ENCODE measurements around the gene KNDC1. TPM values are rescaled to one million over a fixed set of nuclear protein-coding genes. Genes with fewer than 3 reads are reported as not detected.

The KNDC1 gene
- total and polyA plus RNA-seq, 3 donors from 2014 or later = 4.2 to 19.8 (median 13.3) TPM

- H3K36me3 ChIP-seq (ENCODE audit: low read depth, missing control alignments) = no peaks in the 10 kb centered on the region
- intact Hi-C loops (cut with DNase I; ENCODE audit: low total_unique reads) = no loop called here
- WGBS, 2 donors = 60 to 68% methylated on average over 1 to 4 of the region's 12 CpGs
- peak overlapping the region; percentile 69 to 80 for H3K27ac ChIP-seq
- no peak for TF ChIP-seq POLR2A (IDR thresholded peaks at IDR 0.05)
- TF ChIP-seq, protein P1, sequence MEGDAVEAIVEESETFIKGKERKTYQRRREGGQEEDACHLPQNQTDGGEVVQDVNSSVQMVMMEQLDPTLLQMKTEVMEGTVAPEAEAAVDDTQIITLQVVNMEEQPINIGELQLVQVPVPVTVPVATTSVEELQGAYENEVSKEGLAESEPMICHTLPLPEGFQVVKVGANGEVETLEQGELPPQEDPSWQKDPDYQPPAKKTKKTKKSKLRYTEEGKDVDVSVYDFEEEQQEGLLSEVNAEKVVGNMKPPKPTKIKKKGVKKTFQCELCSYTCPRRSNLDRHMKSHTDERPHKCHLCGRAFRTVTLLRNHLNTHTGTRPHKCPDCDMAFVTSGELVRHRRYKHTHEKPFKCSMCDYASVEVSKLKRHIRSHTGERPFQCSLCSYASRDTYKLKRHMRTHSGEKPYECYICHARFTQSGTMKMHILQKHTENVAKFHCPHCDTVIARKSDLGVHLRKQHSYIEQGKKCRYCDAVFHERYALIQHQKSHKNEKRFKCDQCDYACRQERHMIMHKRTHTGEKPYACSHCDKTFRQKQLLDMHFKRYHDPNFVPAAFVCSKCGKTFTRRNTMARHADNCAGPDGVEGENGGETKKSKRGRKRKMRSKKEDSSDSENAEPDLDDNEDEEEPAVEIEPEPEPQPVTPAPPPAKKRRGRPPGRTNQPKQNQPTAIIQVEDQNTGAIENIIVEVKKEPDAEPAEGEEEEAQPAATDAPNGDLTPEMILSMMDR (IDR thresholded peaks at IDR 0.05) = no peak
- peaks cover 46% of the 10 kb centered on the region for H3K4me1 ChIP-seq
- H3K27me3 ChIP-seq = no peaks in the 10 kb centered on the region
- H3K9me3 ChIP-seq = no peaks in the 10 kb centered on the region
- H3K4me3 ChIP-seq = no peak overlapping the region
- DNase-seq = no peak
Measured at GRCh38 chr10:133248334-133248715, 88.3 kb downstream of the KNDC1 start.

DNA sequence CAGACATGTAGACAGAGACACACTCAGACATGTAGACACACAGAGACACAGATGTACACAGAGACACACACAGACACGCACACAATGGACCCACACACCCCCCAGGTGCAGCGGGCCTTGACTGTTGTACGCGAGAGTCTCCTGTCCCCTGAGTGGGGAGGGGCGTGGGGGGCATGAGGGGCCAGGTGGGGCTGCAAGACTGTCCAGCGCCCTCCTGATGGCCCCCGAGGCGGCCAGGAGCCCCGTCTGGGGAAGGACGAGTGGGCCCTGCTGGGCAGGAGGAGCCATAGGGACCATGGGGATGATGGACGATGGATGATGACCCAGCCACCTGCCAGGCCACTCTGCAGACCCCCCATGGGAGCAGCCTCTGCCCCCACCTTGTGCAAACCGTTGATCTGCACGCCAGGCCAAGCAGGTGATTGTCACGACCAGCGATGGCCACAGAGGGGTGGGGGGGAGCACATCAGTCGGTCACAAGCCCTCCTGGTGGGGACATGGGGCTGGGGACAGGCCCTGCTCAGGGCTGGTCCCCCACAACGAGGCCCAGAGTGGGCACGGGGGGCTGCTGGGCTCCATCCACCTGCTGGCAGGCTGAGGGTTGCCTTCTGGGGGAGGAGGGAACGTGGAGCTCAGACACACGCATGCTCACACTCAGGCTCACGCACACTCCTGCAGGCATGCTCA is 89.2 kb downstream of the KNDC1 start:
- Histone ChIP-seq H3K4me1 (peaks cover 56% of the 10 kb centered on the region), H3K9me3 (no peaks in the 10 kb centered on the region), H3K4me3 (no peak overlapping the region), H3K27me3 (no peaks in the 10 kb centered on the region), H3K36me3 (ENCODE audit: low read depth, missing control alignments) (no peaks in the 10 kb centered on the region), H3K27ac (peak overlapping the region; percentile 69 to 80)
- intact Hi-C loops (cut with DNase I; ENCODE audit: low total_unique reads) = no loop called here
- 69 to 73% methylated on average over 11 to 16 of the region's 21 CpGs for WGBS, 2 donors
- TF ChIP-seq, protein P1 (IDR thresholded peaks at IDR 0.05) = peak in 1 of 3 experiments; percentile 8
- no peak for TF ChIP-seq POLR2A (IDR thresholded peaks at IDR 0.05)
- DNase-seq = no peak

DNA sequence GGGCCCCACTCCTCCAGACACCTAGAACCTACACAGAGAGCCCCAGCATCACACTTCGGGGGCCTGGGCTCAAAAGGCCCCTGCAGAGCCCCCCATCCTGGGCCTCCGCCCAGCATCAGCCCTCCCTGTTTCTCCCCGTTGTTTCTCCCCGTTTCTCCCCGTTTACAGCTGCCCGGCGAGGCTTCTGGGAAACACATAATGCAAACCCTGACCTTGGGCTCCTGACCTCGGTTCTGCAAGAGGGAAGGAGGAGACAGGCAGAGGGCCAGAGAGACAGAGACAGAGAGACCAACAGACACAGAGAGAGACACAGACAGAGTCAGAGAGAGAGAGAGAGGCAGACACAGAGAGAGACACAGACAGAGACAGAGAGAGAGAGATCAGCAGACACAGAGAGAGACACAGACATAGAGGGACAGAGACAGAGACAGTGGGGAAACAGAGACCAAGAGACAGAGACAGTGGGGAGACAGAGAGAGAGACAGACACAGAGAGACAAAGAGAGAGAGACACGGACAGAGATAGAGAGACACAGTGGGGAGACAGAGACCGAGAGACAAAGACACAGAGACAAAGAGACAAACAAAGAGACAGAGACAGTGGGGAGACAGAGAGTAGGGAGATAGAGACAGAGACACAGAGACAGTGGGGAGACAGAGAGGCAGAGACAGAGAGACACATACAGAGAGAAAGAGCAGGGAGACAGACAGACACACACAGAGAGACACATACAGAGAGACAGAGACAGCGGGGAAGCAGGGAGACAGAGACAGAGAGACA is 90.1 kb downstream of the KNDC1 start:
- 50 to 51% methylated on average over 11 of the region's 11 CpGs for WGBS, 2 donors
- peak; percentile 94 for DNase-seq
- Histone ChIP-seq H3K36me3 (ENCODE audit: low read depth, missing control alignments) (no peaks in the 10 kb centered on the region), H3K27me3 (no peaks in the 10 kb centered on the region), H3K4me3 (no peak overlapping the region), H3K27ac (peak overlapping the region in 1 of 2 donors; percentile 80), H3K9me3 (no peaks in the 10 kb centered on the region), H3K4me1 (peaks cover 65% of the 10 kb centered on the region)
- no peak for TF ChIP-seq POLR2A (IDR thresholded peaks at IDR 0.05)
- TF ChIP-seq, protein P1 (IDR thresholded peaks at IDR 0.05) = no peak
- intact Hi-C loops (cut with DNase I; ENCODE audit: low total_unique reads) = no loop called here

- WGBS, 2 donors = 41 to 48% methylated on average over 13 to 28 of the region's 28 CpGs
- peak; percentile 89 for DNase-seq
- peaks cover 77% of the 10 kb centered on the region for H3K4me1 ChIP-seq
- TF ChIP-seq POLR2A (IDR thresholded peaks at IDR 0.05) = no peak
- TF ChIP-seq, protein P1 (IDR thresholded peaks at IDR 0.05) = no peak
- intact Hi-C loops (cut with DNase I; ENCODE audit: low total_unique reads) = no loop called here
- no peaks in the 10 kb centered on the region for H3K36me3 ChIP-seq (ENCODE audit: low read depth, missing control alignments)
- no peaks in the 10 kb centered on the region for H3K27me3 ChIP-seq
- peak overlapping the region in 1 of 2 donors; percentile 59 for H3K27ac ChIP-seq
- H3K4me3 ChIP-seq = no peak overlapping the region
- no peaks in the 10 kb centered on the region for H3K9me3 ChIP-seq
Measured at GRCh38 chr10:133251388-133252222, 91.6 kb downstream of the KNDC1 start.
